Parathyroid adenoma (tissue), 2 donors: Measurements from ENCODE around the gene PLCL2.

Experiments
- H2AFZ ChIP-seq: fragments of 300-600 bp; sonication (generic); one replicate; pipeline ENCODE4 v1.7.0; 2017; ENCODE audit warnings: antibody characterized with exemption, mild to moderate bottlenecking
- H3K27ac ChIP-seq: fragments of 300-600 bp; sonication (generic); one replicate; pipeline ENCODE4 v1.7.0; 2017
- H3K27me3 ChIP-seq: fragments of 300-600 bp; sonication (generic); one replicate; pipeline ENCODE4 v1.7.0; 2017; ENCODE audit warnings: low read length; ENCODE audit not compliant: control insufficient read depth, insufficient read depth
- H3K36me3 ChIP-seq: fragments of 300-600 bp; sonication (generic); one replicate; pipeline ENCODE4 v1.7.0; 2017; ENCODE audit warnings: low read length; ENCODE audit not compliant: control insufficient read depth, insufficient read depth
- H3K4me1 ChIP-seq: fragments of 300-600 bp; sonication (generic); one replicate; pipeline ENCODE4 v1.7.0; 2017; ENCODE audit warnings: control low read depth
- H3K4me2 ChIP-seq: fragments of 300-600 bp; sonication (generic); one replicate; pipeline ENCODE4 v1.7.0; 2017; ENCODE audit warnings: low read length
- H3K4me3 ChIP-seq: fragments of 300-600 bp; sonication (generic); one replicate; pipeline ENCODE4 v1.7.0; 2017; ENCODE audit warnings: low read depth, low read length
- H3K79me2 ChIP-seq: fragments of 300-600 bp; sonication (generic); one replicate; pipeline ENCODE4 v1.7.0; 2017; ENCODE audit warnings: control low read depth
- H3K9ac ChIP-seq: fragments of 300-600 bp; sonication (generic); one replicate; pipeline ENCODE4 v1.7.0; 2017; ENCODE audit warnings: mild to moderate bottlenecking
- H3K9me3 ChIP-seq: fragments of 300-600 bp; sonication (generic); one replicate; pipeline ENCODE4 v1.7.0; 2017; ENCODE audit warnings: low read length; ENCODE audit not compliant: control insufficient read depth
- CTCF ChIP-seq: fragments of 300-600 bp; sonication (generic); IDR thresholded peaks from one replicate; pipeline ENCODE4 v1.7.0; 2017; ENCODE audit warnings: antibody characterized with exemption, mild to moderate bottlenecking
- donor health status: primary hyperparathyroidism.

Gene PLCL2

GRCh38 chr3:17050506-17050905, 165.8 kb downstream of the PLCL2 start:
- Histone ChIP-seq H3K4me1 (no peaks in the 10 kb centered on the region), H3K4me3 (no peak overlapping the region), H3K27me3 (no peaks in the 10 kb centered on the region), H3K4me2 (no peak overlapping the region), H3K9ac (no peak overlapping the region), H3K79me2 (no peaks in the 10 kb centered on the region), H3K27ac (no peak overlapping the region), H3K9me3 (no peaks in the 10 kb centered on the region), H2AFZ (no peak overlapping the region), H3K36me3 (no peaks in the 10 kb centered on the region)
- no peak for TF ChIP-seq CTCF

- Histone ChIP-seq H3K36me3 (no peaks in the 10 kb centered on the region), H3K4me3 (no peak overlapping the region), H3K9ac (no peak overlapping the region), H3K4me2 (no peak overlapping the region), H3K9me3 (no peaks in the 10 kb centered on the region), H3K4me1 (no peaks in the 10 kb centered on the region), H2AFZ (no peak overlapping the region), H3K79me2 (no peaks in the 10 kb centered on the region), H3K27me3 (no peaks in the 10 kb centered on the region), H3K27ac (no peak overlapping the region)
- TF ChIP-seq CTCF = no peak
Observed at GRCh38 chr3:17052363-17052762, 167.6 kb downstream of the PLCL2 start.

DNA sequence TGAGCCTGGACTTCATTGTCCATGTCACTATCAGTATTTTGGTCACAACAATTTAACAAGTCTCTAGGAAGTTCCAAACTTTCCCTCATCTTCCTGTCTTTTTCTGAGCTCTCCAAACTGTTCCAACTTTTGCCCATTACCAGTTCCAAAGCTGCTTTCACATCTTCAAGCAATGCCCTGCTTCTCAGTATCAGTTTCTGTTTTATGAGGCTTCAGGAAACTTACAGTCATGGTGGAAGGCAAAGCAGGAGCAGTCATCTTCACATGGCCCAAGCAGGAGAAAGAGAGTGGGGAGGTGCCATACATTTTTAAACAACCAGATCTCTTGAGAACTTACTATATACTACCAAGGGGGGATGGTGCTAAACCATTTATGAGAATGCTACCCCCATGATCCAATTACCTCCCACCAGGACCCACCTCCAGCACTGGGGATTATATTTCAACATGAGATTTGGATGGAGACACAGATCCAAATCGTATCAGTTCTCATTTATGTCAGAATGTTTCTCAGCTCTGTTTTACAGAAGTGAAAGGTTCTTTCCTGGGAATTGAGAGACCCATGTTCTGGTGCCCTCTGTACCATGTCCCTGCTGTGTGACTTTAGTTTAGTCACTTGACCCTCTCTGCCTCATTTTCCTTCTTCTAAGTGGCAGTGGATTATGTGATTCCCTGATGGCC, 169.7 kb downstream of the PLCL2 start:
- H3K27me3 ChIP-seq = no peaks in the 10 kb centered on the region
- no peaks in the 10 kb centered on the region for H3K9me3 ChIP-seq
- no peak overlapping the region for H3K4me3 ChIP-seq
- H3K79me2 ChIP-seq = no peaks in the 10 kb centered on the region
- no peak overlapping the region for H3K4me2 ChIP-seq
- no peak for TF ChIP-seq CTCF
- H3K9ac ChIP-seq = no peak overlapping the region
- no peaks in the 10 kb centered on the region for H3K4me1 ChIP-seq
- H3K36me3 ChIP-seq = no peaks in the 10 kb centered on the region
- H3K27ac ChIP-seq = no peak overlapping the region
- no peak overlapping the region for H2AFZ ChIP-seq

DNA sequence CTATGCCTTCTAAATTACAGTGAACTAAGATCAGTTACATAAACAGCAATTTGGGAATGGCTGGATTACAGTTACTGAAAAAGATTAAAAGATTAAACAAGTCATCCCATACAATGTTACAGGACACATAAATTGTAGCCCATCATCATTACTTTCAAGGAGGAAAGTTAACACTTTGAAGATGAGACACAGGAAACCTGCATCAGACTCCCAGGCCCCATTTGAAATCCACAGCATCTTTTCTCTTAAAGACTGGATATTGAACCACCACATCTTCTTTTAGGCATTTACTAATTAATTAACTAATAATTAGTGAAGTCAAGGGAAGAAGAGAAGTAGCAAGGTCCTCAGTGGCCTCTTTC, 170.2 kb downstream of the PLCL2 start:
- no peak overlapping the region for H2AFZ ChIP-seq
- H3K4me2 ChIP-seq = no peak overlapping the region
- no peaks in the 10 kb centered on the region for H3K79me2 ChIP-seq
- H3K4me1 ChIP-seq = no peaks in the 10 kb centered on the region
- no peak overlapping the region for H3K9ac ChIP-seq
- no peaks in the 10 kb centered on the region for H3K27me3 ChIP-seq
- no peak overlapping the region for H3K27ac ChIP-seq
- no peak for TF ChIP-seq CTCF
- no peaks in the 10 kb centered on the region for H3K36me3 ChIP-seq
- H3K4me3 ChIP-seq = no peak overlapping the region
- H3K9me3 ChIP-seq = no peaks in the 10 kb centered on the region
